LNCaP clone FGC (cell line): ENCODE data around the gene TEX22.

ENCODE experiments used
- DNase-seq: peaks from one replicate; pipeline ENCODE4 v3.0.0-alpha.2; 2011; ENCODE audit warnings: low read depth
- H3K4me3 ChIP-seq: 2 replicates; pipeline ENCODE4 v1.5.1; 2011; ENCODE audit warnings: mild to moderate bottlenecking, low read depth, low read length, control low read depth
- CTCF ChIP-seq: IDR thresholded peaks from 2 replicates; pipeline ENCODE4 v1.5.1; 2012; ENCODE audit warnings: mild to moderate bottlenecking; ENCODE audit not compliant: control insufficient read depth, insufficient read depth; ENCODE audit errors: extremely low read depth

The TEX22 gene

GRCh38 chr14:105447651-105448640, 49.6 kb downstream of the TEX22 start:
- no peak for DNase-seq
- no peak for TF ChIP-seq CTCF
- H3K4me3 ChIP-seq: no peak overlapping the region

- no peak for DNase-seq
- peak; percentile 71 for TF ChIP-seq CTCF
Observed at GRCh38 chr14:105448706-105449111, 50.4 kb downstream of the TEX22 start.

GRCh38 chr14:105449276-105450122, 51.2 kb downstream of the TEX22 start:
- DNase-seq: no peak
- TF ChIP-seq CTCF: no peak
- H3K4me3 ChIP-seq: no peak overlapping the region

More at GRCh38 chr14:105448706-105449111, 50.4 kb downstream of the TEX22 start:
- no peak overlapping the region for H3K4me3 ChIP-seq

- no peak for DNase-seq
- H3K4me3 ChIP-seq: no peak overlapping the region
- TF ChIP-seq CTCF: no peak
Observed at GRCh38 chr14:105450123-105450505, 51.8 kb downstream of the TEX22 start.

- no peak overlapping the region for H3K4me3 ChIP-seq
- TF ChIP-seq CTCF: no peak
- no peak for DNase-seq
Observed at GRCh38 chr14:105450864-105451720, 52.8 kb downstream of the TEX22 start.

GRCh38 chr14:105452963-105453362, 54.6 kb downstream of the TEX22 start:
- H3K4me3 ChIP-seq: no peak overlapping the region
- TF ChIP-seq CTCF: no peak
- no peak for DNase-seq
